CD4-positive, alpha-beta T cell (primary cell): ENCODE measurements around the gene GCSH. TPM values are rescaled to one million over a fixed set of nuclear protein-coding genes. Genes with fewer than 3 reads are reported as not detected.
"Not testable (repeated sequence)": the region's sequence is repeated elsewhere in the genome, so short reads cannot be mapped to it uniquely, and the experiment has no call there.

ENCODE experiments used
- ATAC-seq: fragments of 200-7000 bp; cut with Tn5 transposase; one replicate; pipeline ENCODE4 v1.10.0; 2022; ENCODE audit warnings: mild to moderate bottlenecking; ENCODE audit not compliant: poor library complexity
- CTCF ChIA-PET: fragments of 350-600 bp; sonication (Branson Sonifier 250); formaldehyde crosslinking; loops from one replicate; lab custom pipeline; 2021; ENCODE audit warnings: antibody characterized with exemption, inconsistent platforms; lab: Charles Lee
- POLR2A ChIA-PET: fragments of 350-600 bp; sonication (Branson Sonifier 250); formaldehyde crosslinking; loops from one replicate; lab custom pipeline; 2021; ENCODE audit warnings: antibody characterized with exemption, inconsistent platforms; lab: Charles Lee
- DNase-seq, 14 experiments: peaks; one replicate each; pipeline ENCODE4 v3.0.0-alpha.2; 2013 to 2020; ENCODE audit warnings: mixed read lengths in 2 of 14
- H3K27ac ChIP-seq, 2 donors: one replicate each; pipeline versions ENCODE4 v1.5.1 to v1.7.0; 2013; ENCODE audit warnings: low read length in 2 of 2, low read depth in 1 of 2, mild to moderate bottlenecking in 1 of 2
- H3K27me3 ChIP-seq, 2 experiments: 1 replicate in 1 of 2; 2 replicates in 1 of 2; pipeline versions ENCODE4 v1.6.1 to v1.7.0; 2013; ENCODE audit warnings: low read length in 2 of 2, control low read depth in 1 of 2, mild to moderate bottlenecking in 1 of 2, moderate library complexity in 1 of 2; ENCODE audit not compliant: insufficient read depth in 2 of 2, control insufficient read depth in 1 of 2
- H3K36me3 ChIP-seq: one replicate; pipeline ENCODE4 v1.6.1; 2013; ENCODE audit warnings: low read length, control low read depth; ENCODE audit not compliant: insufficient read depth
- H3K4me1 ChIP-seq: one replicate; pipeline ENCODE4 v1.6.1; 2013; ENCODE audit warnings: low read length, control low read depth; ENCODE audit not compliant: insufficient read depth
- H3K4me3 ChIP-seq: one replicate; pipeline ENCODE4 v1.5.1; 2013; ENCODE audit warnings: mild to moderate bottlenecking, low read length, moderate library complexity
- H3K9me3 ChIP-seq, 2 experiments: 1 replicate in 1 of 2; 2 replicates in 1 of 2; pipeline versions ENCODE4 v1.6.1 to v1.7.0; 2013; ENCODE audit warnings: low read length in 2 of 2, mild to moderate bottlenecking in 2 of 2, control low read depth in 1 of 2, moderate library complexity in 1 of 2; ENCODE audit not compliant: control insufficient read depth in 1 of 2, insufficient read depth in 1 of 2
- H3K27ac Mint-ChIP-seq: one replicate; pipeline ENCODE4 v1.8.0; 2020; ENCODE audit warnings: mixed read lengths
- H3K27me3 Mint-ChIP-seq: one replicate; pipeline ENCODE4 v1.8.0; 2021; ENCODE audit warnings: mixed read lengths
- H3K36me3 Mint-ChIP-seq: one replicate; pipeline ENCODE4 v1.8.0; 2021; ENCODE audit warnings: low read depth, mixed read lengths
- H3K4me1 Mint-ChIP-seq: one replicate; pipeline ENCODE4 v1.8.0; 2021; ENCODE audit warnings: low read depth, mixed read lengths
- H3K4me3 Mint-ChIP-seq: one replicate; pipeline ENCODE4 v1.8.0; 2020; ENCODE audit warnings: mild to moderate bottlenecking, mixed read lengths
- H3K9me3 Mint-ChIP-seq: one replicate; pipeline ENCODE4 v1.8.0; 2020; ENCODE audit warnings: mixed read lengths
- CTCF ChIP-seq: fragments of 200-600 bp; IDR thresholded peaks from one replicate; pipeline ENCODE4 v1.8.0; 2022; ENCODE audit warnings: antibody characterized with exemption, mild to moderate bottlenecking
- intact Hi-C, 2 experiments: fragments of 100-400 bp; cut with DNase I in 1 of 2; cut with micrococcal nuclease in 1 of 2; formaldehyde crosslinking; loops; one replicate each; pipeline versions ENCODE4 v1.15.1 to v1.9.0; 2023 to 2025; cut with DNase I, micrococcal nuclease
- total RNA-seq, 174 experiments: library from RNA in 2 of 174; stranded (reverse) in 2 of 174; gene quantifications; one replicate each; pipeline ENCODE4 v1.2.3 and lab custom pipeline; 2021 to 2026

GCSH gene
- total RNA-seq, 2 experiments from 2014 or later: 2.3 to 3.2 TPM

GRCh38 chr16:81117436-81117835 lies 21.2 kb upstream of the GCSH start:
- no peak for TF ChIP-seq CTCF
- ChIA-PET CTCF (no interaction called here), POLR2A (no interaction called here)
- no peaks in the 10 kb centered on the region for H3K36me3 Mint-ChIP-seq
- no peaks in the 10 kb centered on the region for H3K9me3 ChIP-seq
- DNase-seq (no peak), ATAC-seq (no peak)
- H3K27ac Mint-ChIP-seq: no peak overlapping the region
- no peak overlapping the region for H3K27ac ChIP-seq
- intact Hi-C loops: no loop called here
- H3K4me3 Mint-ChIP-seq: no peak overlapping the region
- H3K4me1 Mint-ChIP-seq: no peaks in the 10 kb centered on the region
- H3K27me3 ChIP-seq: no peaks in the 10 kb centered on the region
- H3K4me3 ChIP-seq: no peak overlapping the region
- H3K27me3 Mint-ChIP-seq: peaks cover 18% of the 10 kb centered on the region
- no peaks in the 10 kb centered on the region for H3K4me1 ChIP-seq
- H3K36me3 ChIP-seq: no peaks in the 10 kb centered on the region
- H3K9me3 Mint-ChIP-seq: no peaks in the 10 kb centered on the region

GRCh38 chr16:81116285-81116684 lies 20.1 kb upstream of the GCSH start:
- DNase-seq (no peak), ATAC-seq (no peak)
- Histone ChIP-seq H3K9me3 (no peaks in the 10 kb centered on the region), H3K27me3 (no peaks in the 10 kb centered on the region), H3K27ac (no peak overlapping the region), H3K36me3 (no peaks in the 10 kb centered on the region), H3K4me3 (no peak overlapping the region), H3K4me1 (no peaks in the 10 kb centered on the region)
- H3K9me3 Mint-ChIP-seq: no peaks in the 10 kb centered on the region
- POLR2A ChIA-PET: no interaction called here
- no peak for TF ChIP-seq CTCF
- H3K4me3 Mint-ChIP-seq: no peak overlapping the region
- CTCF ChIA-PET: no interaction called here
- H3K27me3 Mint-ChIP-seq: peaks cover 20% of the 10 kb centered on the region
- H3K4me1 Mint-ChIP-seq: no peaks in the 10 kb centered on the region
- no peaks in the 10 kb centered on the region for H3K36me3 Mint-ChIP-seq
- no peak overlapping the region for H3K27ac Mint-ChIP-seq
- intact Hi-C loops: no loop called here

- POLR2A ChIA-PET: no interaction called here
- no peaks in the 10 kb centered on the region for H3K9me3 Mint-ChIP-seq
- intact Hi-C loops: no loop called here
- TF ChIP-seq CTCF: no peak
- no peaks in the 10 kb centered on the region for H3K36me3 Mint-ChIP-seq
- H3K27me3 Mint-ChIP-seq: peaks cover 15% of the 10 kb centered on the region
- Histone ChIP-seq H3K9me3 (peaks cover 0 to 4% of the 10 kb centered on the region in 2 experiments), H3K27me3 (no peaks in the 10 kb centered on the region), H3K4me1 (no peaks in the 10 kb centered on the region), H3K4me3 (no peak overlapping the region), H3K36me3 (no peaks in the 10 kb centered on the region), H3K27ac (no peak overlapping the region)
- ATAC-seq (no peak), DNase-seq (no peak)
- CTCF ChIA-PET: interaction anchor here (0.6 kb wide), 1 partner anchor 268 kb away, joined by 3 read pairs; no protein-coding TSS in a partner anchor
- no peak overlapping the region for H3K4me3 Mint-ChIP-seq
- no peaks in the 10 kb centered on the region for H3K4me1 Mint-ChIP-seq
- H3K27ac Mint-ChIP-seq: no peak overlapping the region
Measured at GRCh38 chr16:81112453-81112852, 16.3 kb upstream of the GCSH start.

- DNase-seq, H3K36me3 Mint-ChIP-seq, H3K4me3 Mint-ChIP-seq, H3K9me3 ChIP-seq, H3K27me3 ChIP-seq, H3K4me1 ChIP-seq, H3K27ac ChIP-seq, H3K4me1 Mint-ChIP-seq, H3K9me3 Mint-ChIP-seq, H3K27ac Mint-ChIP-seq, ATAC-seq, CTCF ChIA-PET, POLR2A ChIA-PET, H3K4me3 ChIP-seq, H3K36me3 ChIP-seq, intact Hi-C loops: not testable (repeated sequence)
- peaks cover 12% of the 10 kb centered on the region for H3K27me3 Mint-ChIP-seq
Measured at GRCh38 chr16:81109274-81109673, 13.1 kb upstream of the GCSH start.
